Sigmoid colon (tissue), 4 donors: ENCODE measurements around the gene EIPR1.

Experiments
- CTCF ChIP-seq, 4 experiments: fragments of 450-650 bp in 3 of 4; fragments of 200-600 bp in 1 of 4; IDR thresholded peaks; one replicate each; pipeline ENCODE4 v1.5.1; 2016 to 2019; ENCODE audit warnings: antibody characterized with exemption in 4 of 4, mild to moderate bottlenecking in 3 of 4, moderate library complexity in 2 of 4
- EP300 ChIP-seq, 4 donors: sonication (generic); formaldehyde crosslinking; IDR thresholded peaks; one replicate each; pipeline ENCODE4 v1.6.1; 2017; ENCODE audit warnings: antibody characterized with exemption in 4 of 4
- POLR2A ChIP-seq, 2 donors: fragments of 450-650 bp; IDR thresholded peaks; one replicate each; pipeline ENCODE4 v1.6.1; 2016; ENCODE audit warnings: antibody characterized with exemption in 2 of 2, mild to moderate bottlenecking in 2 of 2, moderate library complexity in 2 of 2
- POLR2AphosphoS5 ChIP-seq, 4 donors: sonication (generic); formaldehyde crosslinking; IDR thresholded peaks; one replicate each; pipeline ENCODE4 v1.6.1; 2017; ENCODE audit warnings: antibody characterized with exemption in 4 of 4

- TF ChIP-seq CTCF (IDR thresholded peaks at IDR 0.05) (no peak), POLR2A (IDR thresholded peaks at IDR 0.05) (no peak), EP300 (IDR thresholded peaks at IDR 0.05) (no peak), POLR2AphosphoS5 (IDR thresholded peaks at IDR 0.05) (no peak)
Measured at GRCh38 chr2:3200420-3200939, 177.1 kb downstream of the EIPR1 start.
